Ureter (tissue), 1 donor: ENCODE measurements around the gene DOHH. TPM values are rescaled to one million over a fixed set of nuclear protein-coding genes. Genes with fewer than 3 reads are reported as not detected.

Experiments used
- DNase-seq: peaks from one replicate; pipeline ENCODE4 v3.0.0-alpha.2; 2020; ENCODE audit warnings: low spot score
- total RNA-seq: library from RNA; stranded (reverse); gene quantifications from one replicate; pipeline ENCODE4 v1.2.4, GENCODE V29; 2023
- donor health status: DM: yes; HTN: yes; CAD: no.

Gene DOHH
- total RNA-seq, 1 donor from 2014 or later = 7.1 TPM

GRCh38 chr19:3503036-3503572 lies 2.6 kb upstream of the DOHH start:
- DNase-seq = no peak

- no peak for DNase-seq
These were observed 1.3 kb upstream of the DOHH start for GRCh38 chr19:3501780-3502179.

- no peak for DNase-seq
These were observed 591 bp downstream of the DOHH start for GRCh38 chr19:3499738-3500428.

- no peak for DNase-seq
These were observed 2.5 kb downstream of the DOHH start for GRCh38 chr19:3497757-3498520.

- DNase-seq = no peak
These were observed 3.8 kb downstream of the DOHH start for GRCh38 chr19:3496392-3497273.

- DNase-seq = no peak
These were observed 5.9 kb downstream of the DOHH start for GRCh38 chr19:3494559-3494958.

GRCh38 chr19:3494051-3494450 lies 6.4 kb downstream of the DOHH start:
- no peak for DNase-seq

GRCh38 chr19:3493651-3494050 lies 6.8 kb downstream of the DOHH start:
- DNase-seq = no peak

GRCh38 chr19:3492919-3493318 lies 7.6 kb downstream of the DOHH start:
- DNase-seq = no peak

- DNase-seq = no peak
These were observed 8.2 kb downstream of the DOHH start for GRCh38 chr19:3492131-3492839.

GRCh38 chr19:3491396-3492119 lies 8.9 kb downstream of the DOHH start:
- DNase-seq = no peak

GRCh38 chr19:3483226-3483628 lies 17.2 kb downstream of the DOHH start, which contains the start of gene SMIM44:
Gene SMIM44 (minus strand): TSS chr19:3483441. CDS start chr19:3483403, 38 bp downstream.
- DNase-seq = no peak

GRCh38 chr19:3482507-3483225 lies 17.8 kb downstream of the DOHH start:
- no peak for DNase-seq

- DNase-seq = no peak
These were observed 19.0 kb downstream of the DOHH start for GRCh38 chr19:3481241-3482090.

GRCh38 chr19:3480383-3481091 lies 19.9 kb downstream of the DOHH start, which contains the start of gene SMIM24:
Gene SMIM24 (minus strand): TSS chr19:3480525. CDS start chr19:3480463, 62 bp downstream.
- no peak for DNase-seq

GRCh38 chr19:3479834-3480215 lies 20.6 kb downstream of the DOHH start:
- no peak for DNase-seq

GRCh38 chr19:3479177-3479833 lies 21.2 kb downstream of the DOHH start:
- no peak for DNase-seq
